Ishikawa (cell line): ENCODE data around the gene TBL1X.

Experiments
- CEBPB ChIP-seq: IDR thresholded peaks from 2 replicates; pipeline ENCODE4 v1.6.1; 2012
- CREB1 ChIP-seq: IDR thresholded peaks from 2 replicates; pipeline ENCODE4 v1.6.1; 2012; ENCODE audit warnings: low read depth
- EGR1 ChIP-seq: IDR thresholded peaks from 2 replicates; pipeline ENCODE4 v1.6.1; 2012
- EP300 ChIP-seq: IDR thresholded peaks from 2 replicates; pipeline ENCODE4 v1.6.1; 2012; ENCODE audit warnings: borderline replicate concordance
- FOXM1 ChIP-seq: IDR thresholded peaks from 2 replicates; pipeline ENCODE4 v1.6.1; 2012; ENCODE audit warnings: low read depth, borderline replicate concordance
- MAX ChIP-seq: IDR thresholded peaks from 2 replicates; pipeline ENCODE4 v1.6.1; 2012
- NFIC ChIP-seq: IDR thresholded peaks from 2 replicates; pipeline ENCODE4 v1.6.1; 2012
- RAD21 ChIP-seq: IDR thresholded peaks from 2 replicates; pipeline ENCODE4 v1.6.1; 2012; ENCODE audit warnings: low read depth
- REST ChIP-seq: IDR thresholded peaks from 2 replicates; pipeline ENCODE4 v1.6.1; 2012; ENCODE audit warnings: low read depth, mild to moderate bottlenecking
- TAF1 ChIP-seq: IDR thresholded peaks from 2 replicates; pipeline ENCODE4 v1.6.1; 2012; ENCODE audit warnings: low read depth, mild to moderate bottlenecking
- TCF12 ChIP-seq: IDR thresholded peaks from 2 replicates; pipeline ENCODE4 v1.6.1; 2012; ENCODE audit warnings: low read depth
- TEAD4 ChIP-seq: IDR thresholded peaks from 2 replicates; pipeline ENCODE4 v1.6.1; 2012
- USF1 ChIP-seq: IDR thresholded peaks from 2 replicates; pipeline ENCODE4 v1.6.1; 2012
- YY1 ChIP-seq: IDR thresholded peaks from 2 replicates; pipeline ENCODE4 v1.6.1; 2012; ENCODE audit warnings: low read depth
- ZBTB7A ChIP-seq: IDR thresholded peaks from 2 replicates; pipeline ENCODE4 v1.6.1; 2012; ENCODE audit warnings: low read depth

TBL1X gene

GRCh38 chrX:9717376-9717775 lies 252.5 kb downstream of the TBL1X start:
- TF ChIP-seq RAD21 = no peak
- TF ChIP-seq TEAD4 = no peak
- no peak for TF ChIP-seq MAX
- TF ChIP-seq FOXM1 = no peak
- no peak for TF ChIP-seq TAF1
- no peak for TF ChIP-seq CREB1
- no peak for TF ChIP-seq TCF12

GRCh38 chrX:9724711-9725110 lies 259.9 kb downstream of the TBL1X start:
- TF ChIP-seq YY1 = no peak
- no peak for TF ChIP-seq FOXM1
- no peak for TF ChIP-seq MAX
- no peak for TF ChIP-seq NFIC
- no peak for TF ChIP-seq ZBTB7A
- no peak for TF ChIP-seq TEAD4
- TF ChIP-seq CEBPB = no peak
- no peak for TF ChIP-seq CREB1
- no peak for TF ChIP-seq EP300
- TF ChIP-seq USF1 = no peak
- TF ChIP-seq REST = no peak

GRCh38 chrX:9728261-9728660 lies 263.4 kb downstream of the TBL1X start:
- TF ChIP-seq USF1 (no peak), MAX (no peak), NFIC (no peak), CEBPB (no peak), EGR1 (no peak), TCF12 (no peak)

- no peak for TF ChIP-seq CEBPB
Observed at GRCh38 chrX:9729171-9729885, 264.5 kb downstream of the TBL1X start.

GRCh38 chrX:9730078-9730477 lies 265.2 kb downstream of the TBL1X start:
- TF ChIP-seq TCF12 (no peak), ZBTB7A (no peak), YY1 (no peak), RAD21 (no peak), TEAD4 (no peak), MAX (no peak)

GRCh38 chrX:9730752-9731151 lies 265.9 kb downstream of the TBL1X start:
- TF ChIP-seq RAD21 (no peak), CREB1 (no peak), ZBTB7A (no peak), TCF12 (no peak), CEBPB (no peak), USF1 (no peak), TAF1 (no peak), MAX (no peak), EP300 (no peak), REST (no peak), NFIC (no peak), YY1 (no peak), FOXM1 (no peak), TEAD4 (no peak), EGR1 (no peak)
